Urinary bladder (tissue), 4 donors: Measurements from ENCODE around the gene MOB3A. TPM values are rescaled to one million over a fixed set of nuclear protein-coding genes. Genes with fewer than 3 reads are reported as not detected.
"Not testable (repeated sequence)": the region's sequence is repeated elsewhere in the genome, so short reads cannot be mapped to it uniquely, and the experiment has no call there.

Experiments used
- DNase-seq: peaks from one replicate; pipeline ENCODE4 v3.0.0-alpha.2; 2015; ENCODE audit errors: extremely low spot score
- H3K27ac ChIP-seq: one replicate; pipeline ENCODE4 v1.5.1; 2013; ENCODE audit warnings: low read depth, mild to moderate bottlenecking, moderate library complexity
- H3K36me3 ChIP-seq: one replicate; pipeline ENCODE4 v1.6.1; 2013; ENCODE audit warnings: mild to moderate bottlenecking, moderate library complexity; ENCODE audit not compliant: insufficient read depth
- H3K4me1 ChIP-seq: one replicate; pipeline ENCODE4 v1.6.1; 2013; ENCODE audit warnings: mild to moderate bottlenecking, moderate library complexity; ENCODE audit not compliant: insufficient read depth
- H3K4me3 ChIP-seq: one replicate; pipeline ENCODE4 v1.5.1; 2013; ENCODE audit warnings: low read depth, low read length
- WGBS: extraction: QIAGEN DNeasy Blood & Tissue Kit; methylation state at CpG from one replicate; pipeline ENCODE4 v1.1.7; 2013; 5-methylcytosine and 5-hydroxymethylcytosine counted together
- polyA plus RNA-seq: library from polyadenylated mRNA; stranded (reverse); fragments of 200-250 nt; gene quantifications from one replicate; pipeline ENCODE4 v1.2.3, GENCODE V29; 2013
- total RNA-seq: library from RNA; depleted of rRNA; stranded (reverse); fragments of >200 nt; gene quantifications from one replicate; pipeline ENCODE4 v1.2.3, GENCODE V29; 2014
- donor health status: healthy with polysubstance abuse.
- donor health status: healthy.

MOB3A gene
- total RNA-seq, result 15.9 TPM
- 40.1 TPM for polyA plus RNA-seq

GRCh38 chr19:2096034-2096479, at the start of gene MOB3A:
Gene MOB3A, minus strand, starts transcription at chr19:2096326. Its CDS starts 17,766 bp downstream, at chr19:2078560.
- Histone ChIP-seq H3K27ac (peak within 1 kb of the TSS; percentile 88), H3K4me3 (peak within 1 kb of the TSS; percentile 60), H3K4me1 (no peaks in the 10 kb centered on the region), H3K36me3 (no peaks in the 10 kb centered on the region)
- peak; percentile 72 for DNase-seq
- under 1% methylated on average over 56 of the region's 56 CpGs for WGBS

DNA sequence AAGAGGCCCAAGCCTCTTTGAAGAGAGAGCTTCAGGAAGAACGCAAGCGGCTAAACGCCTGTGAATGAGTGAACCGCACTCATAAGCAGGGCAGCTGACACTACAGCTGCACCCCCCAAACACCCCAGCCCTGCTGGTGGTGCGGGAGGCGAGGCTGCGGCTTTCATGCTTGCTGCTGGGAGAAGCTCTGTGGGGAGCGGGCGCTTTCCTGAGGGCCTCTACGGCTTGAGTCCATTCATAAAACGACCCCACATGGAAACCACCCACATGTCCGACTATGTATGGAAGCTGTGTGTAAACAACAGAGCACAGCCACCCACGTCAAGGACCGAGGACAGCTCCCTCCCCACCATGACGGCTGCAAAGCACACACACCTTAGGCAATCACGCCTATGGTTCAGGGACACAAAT, 49.7 kb upstream of the MOB3A start:
- Histone ChIP-seq H3K4me3 (no peak overlapping the region), H3K27ac (no peak overlapping the region), H3K4me1 (no peaks in the 10 kb centered on the region), H3K36me3 (no peaks in the 10 kb centered on the region)
- 63% methylated on average over 16 of the region's 16 CpGs for WGBS
- DNase-seq, result no peak

- no peaks in the 10 kb centered on the region for H3K36me3 ChIP-seq
- no peak overlapping the region for H3K27ac ChIP-seq
- 94% methylated on average over 15 of the region's 15 CpGs for WGBS
- no peak for DNase-seq
- H3K4me1 ChIP-seq, result no peaks in the 10 kb centered on the region
- no peak overlapping the region for H3K4me3 ChIP-seq
Measured at GRCh38 chr19:2144190-2144589, 48.1 kb upstream of the MOB3A start.

DNA sequence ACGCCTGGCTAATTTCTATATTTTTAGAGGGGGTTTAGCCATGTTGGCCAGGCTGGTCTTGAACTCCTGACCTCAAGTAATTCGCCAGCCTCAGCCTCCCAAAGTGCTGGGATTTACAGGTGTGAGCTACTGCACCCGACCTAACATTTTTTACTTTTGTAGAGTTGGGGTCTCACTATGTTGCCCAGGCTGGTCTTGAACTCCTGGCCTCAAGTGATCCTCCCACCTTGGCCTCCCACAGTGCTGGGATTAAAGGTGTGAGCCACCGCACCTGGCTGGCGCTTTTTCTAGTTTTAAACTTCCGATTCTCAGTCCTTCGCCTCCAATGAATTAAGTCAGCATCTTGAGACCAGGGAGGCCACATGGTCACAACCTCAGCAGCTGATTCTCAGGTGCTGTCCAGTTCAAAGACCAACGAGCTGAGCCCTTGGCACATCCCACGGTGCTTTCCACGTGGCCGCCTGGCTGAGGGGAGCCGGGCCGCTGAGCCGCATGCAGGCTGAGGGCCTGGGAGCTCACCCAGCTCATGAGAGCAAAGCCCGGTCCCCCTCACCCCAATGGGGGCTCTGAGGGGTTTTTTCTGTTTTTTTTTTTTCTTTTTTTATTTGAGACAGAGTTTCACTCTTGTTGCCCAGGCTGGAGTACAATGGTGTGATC, 46.2 kb upstream of the MOB3A start:
- H3K27ac ChIP-seq, result no peak overlapping the region
- no peaks in the 10 kb centered on the region for H3K36me3 ChIP-seq
- H3K4me1 ChIP-seq, result no peaks in the 10 kb centered on the region
- 93% methylated on average over 15 of the region's 15 CpGs for WGBS
- DNase-seq, result no peak
- no peak overlapping the region for H3K4me3 ChIP-seq

DNA sequence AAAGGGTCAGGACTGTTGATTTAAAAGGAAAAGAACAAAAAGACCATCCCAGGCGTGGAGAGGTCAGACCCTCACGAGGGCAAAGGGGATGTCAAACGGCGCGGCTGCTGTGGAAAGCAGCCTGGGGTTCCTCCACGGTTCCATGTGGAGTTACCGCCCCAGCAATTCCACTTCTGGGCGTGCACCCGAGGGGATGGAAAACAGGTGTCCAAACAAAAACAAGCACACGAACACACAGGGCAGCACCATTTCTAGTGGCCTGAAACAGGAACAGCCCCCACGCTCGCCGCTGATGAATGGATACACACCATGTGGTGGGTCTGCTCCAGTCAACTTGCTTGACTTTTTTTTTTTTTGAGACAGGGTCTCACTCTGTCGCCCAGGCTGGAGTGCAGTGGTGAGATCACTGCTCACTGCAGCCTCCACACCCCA, 44.0 kb upstream of the MOB3A start:
- DNase-seq, result no peak
- peaks cover 2% of the 10 kb centered on the region for H3K36me3 ChIP-seq
- no peaks in the 10 kb centered on the region for H3K4me1 ChIP-seq
- H3K4me3 ChIP-seq, result no peak overlapping the region
- 82% methylated on average over 14 of the region's 14 CpGs for WGBS
- no peak overlapping the region for H3K27ac ChIP-seq

GRCh38 chr19:2139385-2140137, 43.4 kb upstream of the MOB3A start:
- DNase-seq, result no peak
- Histone ChIP-seq H3K4me3 (no peak overlapping the region), H3K4me1 (no peaks in the 10 kb centered on the region), H3K27ac (no peak overlapping the region), H3K36me3 (peaks cover 2% of the 10 kb centered on the region)
- WGBS, result 89% methylated on average over 22 of the region's 22 CpGs

- Histone ChIP-seq H3K4me1 (no peaks in the 10 kb centered on the region), H3K4me3 (no peak overlapping the region), H3K36me3 (peaks cover 2% of the 10 kb centered on the region), H3K27ac (no peak overlapping the region)
- no peak for DNase-seq
- WGBS, result 86% methylated on average over 23 of the region's 23 CpGs
Measured at GRCh38 chr19:2138061-2138728, 42.1 kb upstream of the MOB3A start.

GRCh38 chr19:2136796-2137195, 40.7 kb upstream of the MOB3A start:
- H3K4me3 ChIP-seq, result no peak overlapping the region
- DNase-seq, result no peak
- 91% methylated on average over 23 of the region's 23 CpGs for WGBS
- H3K27ac ChIP-seq, result no peak overlapping the region
- H3K4me1 ChIP-seq, result no peaks in the 10 kb centered on the region
- H3K36me3 ChIP-seq, result peaks cover 2% of the 10 kb centered on the region

DNA sequence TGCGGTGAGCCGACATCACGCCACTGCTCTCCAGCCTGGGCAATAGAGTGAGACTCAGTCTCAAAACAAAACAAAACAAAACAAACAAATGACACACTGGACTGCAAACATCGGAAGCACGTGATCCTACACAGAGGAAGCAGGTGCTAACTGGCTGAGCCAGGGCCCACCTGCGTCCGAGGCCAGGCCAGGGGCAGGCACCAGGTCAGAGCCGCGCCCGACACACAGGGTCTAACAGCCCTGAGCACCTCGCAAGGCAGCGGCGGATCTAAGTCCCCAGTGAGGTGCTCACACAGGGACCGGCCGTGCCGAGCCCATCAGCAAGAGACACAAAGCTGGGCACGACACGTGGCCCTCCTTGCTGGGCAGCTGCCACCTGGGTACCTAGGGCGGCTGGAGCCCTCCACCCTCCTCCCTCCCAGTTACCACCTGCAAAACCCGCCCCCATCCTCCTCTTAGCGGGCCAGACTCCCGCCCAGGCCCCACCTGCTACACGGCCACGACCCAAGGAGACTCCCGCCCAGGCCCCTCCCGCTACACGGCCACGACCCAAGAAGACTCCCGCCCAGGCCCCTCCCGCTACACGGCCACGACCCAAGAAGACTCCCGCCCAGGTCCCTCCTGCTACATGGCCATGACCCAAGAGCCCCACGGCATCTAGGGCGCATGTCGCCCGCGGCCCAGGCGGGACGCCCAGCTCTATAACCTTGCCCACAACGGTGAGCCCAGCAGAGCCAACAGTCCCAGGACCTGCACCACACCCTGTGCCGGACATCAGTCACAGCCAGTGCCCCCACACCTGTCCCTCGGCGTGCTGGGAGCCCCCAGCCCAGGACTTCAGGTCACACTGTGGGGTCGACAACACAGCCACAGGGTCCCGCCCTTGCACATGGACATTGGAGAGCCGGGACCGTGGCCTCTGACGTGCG, 39.6 kb upstream of the MOB3A start:
- Histone ChIP-seq H3K27ac (no peak overlapping the region), H3K4me3 (no peak overlapping the region), H3K4me1 (no peaks in the 10 kb centered on the region), H3K36me3 (peaks cover 2% of the 10 kb centered on the region)
- 92% methylated on average over 50 of the region's 50 CpGs for WGBS
- no peak for DNase-seq

GRCh38 chr19:2132731-2133490, 36.8 kb upstream of the MOB3A start:
- Histone ChIP-seq H3K27ac (no peak overlapping the region), H3K4me3 (no peak overlapping the region), H3K4me1 (no peaks in the 10 kb centered on the region), H3K36me3 (peaks cover 2% of the 10 kb centered on the region)
- DNase-seq, result no peak
- WGBS, result 86% methylated on average over 19 of the region's 19 CpGs

GRCh38 chr19:2132191-2132590, 36.1 kb upstream of the MOB3A start:
- H3K4me3 ChIP-seq, result no peak overlapping the region
- no peak for DNase-seq
- WGBS, result 95% methylated on average over 14 of the region's 14 CpGs
- peaks cover 2% of the 10 kb centered on the region for H3K36me3 ChIP-seq
- no peak overlapping the region for H3K27ac ChIP-seq
- no peaks in the 10 kb centered on the region for H3K4me1 ChIP-seq

- not testable (repeated sequence) for H3K4me1 ChIP-seq, DNase-seq, H3K4me3 ChIP-seq, H3K27ac ChIP-seq, H3K36me3 ChIP-seq
- 92% methylated on average over 67 of the region's 67 CpGs for WGBS
Measured at GRCh38 chr19:2131012-2131975, 35.2 kb upstream of the MOB3A start.
